Peyer's patch (tissue), 4 donors: Measurements from ENCODE around the gene L3MBTL1.

Experiments
- CTCF ChIP-seq, 6 experiments: fragments of 450-650 bp in 4 of 6; fragments of 200-600 bp in 2 of 6; sonication (generic) in 1 of 6; IDR thresholded peaks; one replicate each; pipeline ENCODE4 v1.5.1; 2017 to 2019; ENCODE audit warnings: antibody characterized with exemption in 6 of 6, mild to moderate bottlenecking in 3 of 6, moderate library complexity in 1 of 6
- POLR2A ChIP-seq, 2 donors: fragments of 450-650 bp; IDR thresholded peaks; one replicate each; pipeline ENCODE4 v1.5.1; 2017; ENCODE audit warnings: antibody characterized with exemption in 2 of 2, mild to moderate bottlenecking in 2 of 2, moderate library complexity in 2 of 2

GRCh38 chr20:43540673-43541060 lies 33.2 kb downstream of the L3MBTL1 start:
- no peak for TF ChIP-seq POLR2A (IDR thresholded peaks at IDR 0.05)
- TF ChIP-seq CTCF (IDR thresholded peaks at IDR 0.05), result no peak
